Stomach (tissue), 4 donors: ENCODE data around the gene WNT3A.

ENCODE experiments used
- CTCF ChIP-seq, 7 experiments: fragments of 450-650 bp in 4 of 7; fragments of 200-600 bp in 3 of 7; sonication (generic) in 3 of 7; IDR thresholded peaks; one replicate each; pipeline ENCODE4 v1.5.1; 2016 to 2019; ENCODE audit warnings: antibody characterized with exemption in 7 of 7, control low read depth in 2 of 7, mild to moderate bottlenecking in 1 of 7
- POLR2A ChIP-seq, 4 donors: fragments of 450-650 bp; IDR thresholded peaks; one replicate each; pipeline ENCODE4 v1.6.1; 2016; ENCODE audit warnings: antibody characterized with exemption in 4 of 4, control low read depth in 2 of 4, mild to moderate bottlenecking in 1 of 4, moderate library complexity in 1 of 4

GRCh38 chr1:228094432-228095016, 87.7 kb downstream of the WNT3A start:
- no peak for TF ChIP-seq POLR2A (IDR thresholded peaks at IDR 0.05)
- no peak for TF ChIP-seq CTCF (IDR thresholded peaks at IDR 0.05)
